HEK293 (cell line): ENCODE data around the gene S1PR5.

Experiments
- CTCF ChIA-PET: fragments of 350-600 bp; formaldehyde crosslinking; extraction: SDS; loops from one replicate; lab custom pipeline; 2021; ENCODE audit warnings: antibody characterized with exemption; lab: Yijun Ruan, JAX
- POLR2A ChIA-PET: fragments of 300-600 bp; formaldehyde crosslinking; extraction: SDS; loops from one replicate; lab custom pipeline; 2020; ENCODE audit warnings: antibody characterized with exemption, inconsistent platforms; lab: Yijun Ruan, JAX
- H3K27ac ChIP-seq: fragments of 200-500 bp; sonication (Bioruptor generic); 2 replicates; pipeline ENCODE4 v1.5.1; 2014; ENCODE audit warnings: low read depth, low read length, control low read depth, inconsistent platforms; ENCODE audit errors: extremely low read depth
- H3K36me3 ChIP-seq, 2 experiments: fragments of 200-500 bp in 1 of 2; sonication (Bioruptor generic) in 1 of 2; 1 replicate in 1 of 2; 2 replicates in 1 of 2; pipeline ENCODE4 v1.5.1; 2014 to 2017; ENCODE audit warnings: inconsistent platforms in 2 of 2, low read length in 2 of 2; ENCODE audit not compliant: control insufficient read depth in 2 of 2, insufficient read depth in 1 of 2
- H3K4me1 ChIP-seq: fragments of 200-500 bp; sonication (Bioruptor generic); 2 replicates; pipeline ENCODE4 v1.5.1; 2014; ENCODE audit warnings: mild to moderate bottlenecking, low read length, inconsistent platforms; ENCODE audit not compliant: control insufficient read depth, insufficient read depth
- H3K4me3 ChIP-seq: 2 replicates; pipeline ENCODE4 v1.5.1; 2011; ENCODE audit warnings: low read depth, mild to moderate bottlenecking, control low read depth, low read length, moderate library complexity
- H3K9me3 ChIP-seq: fragments of 200-500 bp; sonication (Bioruptor generic); 2 replicates; pipeline ENCODE4 v1.5.1; 2014; ENCODE audit warnings: low read depth, low read length, inconsistent platforms; ENCODE audit not compliant: control insufficient read depth, insufficient read depth
- PRDM1 ChIP-seq: fragments of 450-650 bp; formaldehyde crosslinking; IDR thresholded peaks from 2 replicates; pipeline ENCODE4; 2016; ENCODE audit warnings: missing biosample characterization, missing genetic modification characterization
- SP2 ChIP-seq: fragments of 450-650 bp; formaldehyde crosslinking; IDR thresholded peaks from 2 replicates; pipeline ENCODE4 v1.5.1; 2016; ENCODE audit warnings: missing biosample characterization, missing genetic modification characterization
- ZBTB48 ChIP-seq: fragments of 450-650 bp; formaldehyde crosslinking; IDR thresholded peaks from 2 replicates; pipeline ENCODE4 v1.5.1; 2016; ENCODE audit warnings: missing biosample characterization, missing genetic modification characterization
- ZFP37 ChIP-seq: fragments of 450-650 bp; formaldehyde crosslinking; IDR thresholded peaks from 2 replicates; pipeline ENCODE4 v1.5.1; 2016; ENCODE audit warnings: missing biosample characterization, missing genetic modification characterization
- ZFP69B ChIP-seq: fragments of 450-650 bp; formaldehyde crosslinking; IDR thresholded peaks from 2 replicates; pipeline ENCODE4 v1.5.1; 2016; ENCODE audit warnings: missing biosample characterization, missing genetic modification characterization
- ZNF132 ChIP-seq: fragments of 450-650 bp; formaldehyde crosslinking; IDR thresholded peaks from 2 replicates; pipeline ENCODE4 v1.5.1; 2017; ENCODE audit warnings: missing biosample characterization, missing genetic modification characterization, borderline replicate concordance
- ZNF184 ChIP-seq: fragments of 450-650 bp; IDR thresholded peaks from 2 replicates; pipeline ENCODE4 v1.5.1; 2018; ENCODE audit warnings: missing biosample characterization, mild to moderate bottlenecking, missing genetic modification characterization
- ZNF266 ChIP-seq: fragments of 450-650 bp; formaldehyde crosslinking; IDR thresholded peaks from 2 replicates; pipeline ENCODE4 v1.5.1; 2016; ENCODE audit warnings: missing biosample characterization, missing genetic modification characterization, low read depth
- ZNF292 ChIP-seq: fragments of 450-650 bp; formaldehyde crosslinking; IDR thresholded peaks from 2 replicates; pipeline ENCODE4 v1.5.1; 2016; ENCODE audit warnings: low read depth, missing biosample characterization, missing genetic modification characterization, borderline replicate concordance
- ZNF510 ChIP-seq: fragments of 450-650 bp; formaldehyde crosslinking; IDR thresholded peaks from 2 replicates; pipeline ENCODE4 v1.5.1; 2018; ENCODE audit warnings: mild to moderate bottlenecking, missing genetic modification characterization, missing biosample characterization; ENCODE audit not compliant: insufficient replicate concordance
- ZNF623 ChIP-seq: fragments of 450-650 bp; formaldehyde crosslinking; IDR thresholded peaks from 2 replicates; pipeline ENCODE4 v1.5.1; 2016; ENCODE audit warnings: missing biosample characterization, missing genetic modification characterization
- ZNF843 ChIP-seq: fragments of 450-650 bp; formaldehyde crosslinking; IDR thresholded peaks from 2 replicates; pipeline ENCODE4 v1.5.1; 2016; ENCODE audit warnings: missing biosample characterization, missing genetic modification characterization
- ZSCAN30 ChIP-seq: fragments of 450-650 bp; IDR thresholded peaks from 2 replicates; pipeline ENCODE4 v1.5.1; 2018; ENCODE audit warnings: missing biosample characterization, mild to moderate bottlenecking, missing genetic modification characterization, moderate library complexity
- TF ChIP-seq, protein P1 (sequence below): sonication (generic); formaldehyde crosslinking; IDR thresholded peaks from 2 replicates; pipeline ENCODE4 v1.8.1; 2022; ENCODE audit warnings: mild to moderate bottlenecking, moderate library complexity, missing genetic modification reagents
- TF ChIP-seq, protein P2 (sequence below): fragments of 450-650 bp; IDR thresholded peaks from 2 replicates; pipeline ENCODE4 v1.5.1; 2018; ENCODE audit warnings: missing biosample characterization, missing genetic modification characterization
- TF ChIP-seq, protein P3 (sequence below): fragments of 450-650 bp; formaldehyde crosslinking; IDR thresholded peaks from 2 replicates; pipeline ENCODE4 v1.5.1; 2016; ENCODE audit warnings: missing biosample characterization, missing genetic modification characterization

S1PR5 gene

DNA sequence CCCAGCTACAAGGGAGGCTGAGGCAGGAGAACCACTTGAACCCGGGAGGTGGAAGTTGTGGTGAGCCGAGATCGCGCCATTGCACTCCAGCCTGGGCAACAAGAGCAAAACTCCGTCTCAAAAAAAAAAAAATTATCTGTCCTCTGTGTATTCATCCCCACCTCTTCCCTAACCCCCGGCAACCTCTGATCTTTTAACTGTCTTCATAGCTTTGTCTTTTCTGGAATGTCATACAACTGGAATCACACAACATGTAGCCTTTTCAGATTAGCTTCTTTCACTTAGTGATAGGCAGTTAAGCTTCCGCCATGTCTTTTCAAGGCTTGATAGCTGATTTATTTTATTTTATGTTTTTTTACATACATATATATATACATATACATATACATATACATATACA, 8.4 kb upstream of the S1PR5 start:
- TF ChIP-seq ZSCAN30 (tag by site-specific recombination) (no peak), ZBTB48 (tag by site-specific recombination) (no peak), SP2 (tag by site-specific recombination) (no peak), ZNF510 (no peak), ZFP69B (tag by site-specific recombination) (no peak), ZNF266 (tag by site-specific recombination) (no peak), ZNF132 (no peak), ZNF843 (tag by site-specific recombination) (no peak), ZFP37 (tag by site-specific recombination) (no peak), ZNF292 (tag by site-specific recombination) (no peak)
- TF ChIP-seq, protein P1, sequence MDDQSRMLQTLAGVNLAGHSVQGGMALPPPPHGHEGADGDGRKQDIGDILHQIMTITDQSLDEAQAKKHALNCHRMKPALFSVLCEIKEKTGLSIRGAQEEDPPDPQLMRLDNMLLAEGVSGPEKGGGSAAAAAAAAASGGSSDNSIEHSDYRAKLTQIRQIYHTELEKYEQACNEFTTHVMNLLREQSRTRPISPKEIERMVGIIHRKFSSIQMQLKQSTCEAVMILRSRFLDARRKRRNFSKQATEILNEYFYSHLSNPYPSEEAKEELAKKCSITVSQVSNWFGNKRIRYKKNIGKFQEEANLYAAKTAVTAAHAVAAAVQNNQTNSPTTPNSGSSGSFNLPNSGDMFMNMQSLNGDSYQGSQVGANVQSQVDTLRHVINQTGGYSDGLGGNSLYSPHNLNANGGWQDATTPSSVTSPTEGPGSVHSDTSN (CRISPR knock-in tag): no peak
- ChIA-PET CTCF (interaction anchor here (0.6 to 1.2 kb wide), 3 partner anchors 8 to 47 kb away, joined by 3 read pairs; partner anchors contain the start of gene S1PR5), POLR2A (no interaction called here)
- no peak overlapping the region for H3K4me3 ChIP-seq
- no peaks in the 10 kb centered on the region for H3K4me1 ChIP-seq
- H3K36me3 ChIP-seq: no peaks in the 10 kb centered on the region
- H3K27ac ChIP-seq: no peak overlapping the region
- no peaks in the 10 kb centered on the region for H3K9me3 ChIP-seq

DNA sequence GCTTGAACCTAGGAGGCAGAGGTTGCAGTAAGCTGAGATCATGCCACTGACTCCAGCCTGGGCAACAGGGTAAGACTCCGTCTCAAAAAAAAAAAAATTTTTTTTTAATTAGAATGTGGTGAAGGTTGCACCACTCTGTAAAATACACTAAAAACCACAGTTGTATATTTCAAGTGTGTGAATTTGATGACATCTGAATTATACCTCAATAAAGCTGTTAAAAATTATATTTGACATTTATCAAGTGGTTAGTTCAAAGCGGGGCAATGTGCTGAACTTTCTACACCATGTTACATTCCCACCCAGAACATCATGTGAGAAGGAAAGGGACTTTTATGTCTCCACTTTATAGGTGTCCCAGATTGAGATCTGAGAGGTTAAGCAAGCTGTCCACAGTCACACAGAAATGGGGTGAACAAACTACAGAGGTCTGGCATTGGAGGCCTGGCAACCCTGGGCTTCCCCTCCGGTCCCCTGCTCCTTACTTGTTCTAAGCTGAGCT, 5.9 kb upstream of the S1PR5 start:
- Histone ChIP-seq H3K36me3 (no peaks in the 10 kb centered on the region), H3K27ac (no peak overlapping the region), H3K4me3 (no peak overlapping the region), H3K9me3 (no peaks in the 10 kb centered on the region), H3K4me1 (no peaks in the 10 kb centered on the region)
- CTCF ChIA-PET: interaction anchor here (0.6 to 1.7 kb wide), 2 partner anchors 14 to 220 kb away, joined by 4 to 5 read pairs; no protein-coding TSS in a partner anchor
- TF ChIP-seq PRDM1 (no peak), ZNF184 (tag by site-specific recombination) (no peak), ZNF623 (tag by site-specific recombination) (no peak)
- POLR2A ChIA-PET: no interaction called here

DNA sequence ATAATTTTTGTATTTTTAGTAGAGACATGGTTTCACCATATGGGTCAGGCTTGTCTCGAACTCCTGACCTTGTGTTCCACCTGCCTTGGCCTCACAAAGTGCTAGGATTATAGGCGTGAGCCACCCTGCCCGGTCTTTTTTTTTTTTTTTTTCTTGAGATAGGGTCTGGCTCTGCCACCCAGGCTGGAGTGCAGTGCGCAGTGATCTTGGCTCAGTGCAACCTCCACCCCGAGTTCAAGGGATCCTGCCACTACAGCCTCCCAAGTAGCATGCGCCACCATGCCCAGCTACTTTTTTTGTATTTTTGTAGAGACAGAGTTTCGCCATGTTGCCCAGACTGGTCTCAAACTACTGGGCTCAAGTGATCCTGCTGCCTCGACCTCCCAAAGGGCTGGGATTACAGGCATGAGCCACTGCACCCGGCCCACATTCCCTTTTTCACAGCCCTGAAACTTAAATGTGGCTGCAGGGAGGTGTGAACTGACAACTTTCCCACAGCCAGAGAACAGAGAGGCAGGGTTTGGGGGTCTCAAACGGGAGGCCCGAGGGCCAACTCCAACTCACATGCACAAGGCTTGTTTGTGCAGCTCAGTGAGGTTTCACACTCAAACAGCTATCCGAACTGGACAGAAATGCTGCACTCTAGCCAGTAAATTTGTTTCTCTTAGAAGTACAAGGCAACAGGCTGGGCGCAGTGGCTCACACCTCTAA, 4.4 kb upstream of the S1PR5 start:
- Histone ChIP-seq H3K36me3 (no peaks in the 10 kb centered on the region), H3K9me3 (no peaks in the 10 kb centered on the region), H3K4me3 (no peak overlapping the region), H3K27ac (no peak overlapping the region), H3K4me1 (peaks cover 3% of the 10 kb centered on the region; the same call in 1 of the 2 replicates)
- ChIA-PET CTCF (interaction anchor here (1.1 to 1.2 kb wide), 2 partner anchors 11 to 105 kb away, joined by 3 to 4 read pairs; no protein-coding TSS in a partner anchor), POLR2A (no interaction called here)
- TF ChIP-seq, protein P2, sequence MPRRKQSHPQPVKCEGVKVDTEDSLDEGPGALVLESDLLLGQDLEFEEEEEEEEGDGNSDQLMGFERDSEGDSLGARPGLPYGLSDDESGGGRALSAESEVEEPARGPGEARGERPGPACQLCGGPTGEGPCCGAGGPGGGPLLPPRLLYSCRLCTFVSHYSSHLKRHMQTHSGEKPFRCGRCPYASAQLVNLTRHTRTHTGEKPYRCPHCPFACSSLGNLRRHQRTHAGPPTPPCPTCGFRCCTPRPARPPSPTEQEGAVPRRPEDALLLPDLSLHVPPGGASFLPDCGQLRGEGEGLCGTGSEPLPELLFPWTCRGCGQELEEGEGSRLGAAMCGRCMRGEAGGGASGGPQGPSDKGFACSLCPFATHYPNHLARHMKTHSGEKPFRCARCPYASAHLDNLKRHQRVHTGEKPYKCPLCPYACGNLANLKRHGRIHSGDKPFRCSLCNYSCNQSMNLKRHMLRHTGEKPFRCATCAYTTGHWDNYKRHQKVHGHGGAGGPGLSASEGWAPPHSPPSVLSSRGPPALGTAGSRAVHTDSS (tag by site-specific recombination): no peak
- TF ChIP-seq, protein P3, sequence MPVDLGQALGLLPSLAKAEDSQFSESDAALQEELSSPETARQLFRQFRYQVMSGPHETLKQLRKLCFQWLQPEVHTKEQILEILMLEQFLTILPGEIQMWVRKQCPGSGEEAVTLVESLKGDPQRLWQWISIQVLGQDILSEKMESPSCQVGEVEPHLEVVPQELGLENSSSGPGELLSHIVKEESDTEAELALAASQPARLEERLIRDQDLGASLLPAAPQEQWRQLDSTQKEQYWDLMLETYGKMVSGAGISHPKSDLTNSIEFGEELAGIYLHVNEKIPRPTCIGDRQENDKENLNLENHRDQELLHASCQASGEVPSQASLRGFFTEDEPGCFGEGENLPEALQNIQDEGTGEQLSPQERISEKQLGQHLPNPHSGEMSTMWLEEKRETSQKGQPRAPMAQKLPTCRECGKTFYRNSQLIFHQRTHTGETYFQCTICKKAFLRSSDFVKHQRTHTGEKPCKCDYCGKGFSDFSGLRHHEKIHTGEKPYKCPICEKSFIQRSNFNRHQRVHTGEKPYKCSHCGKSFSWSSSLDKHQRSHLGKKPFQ (tag by site-specific recombination): peak; percentile 60
